HepG2 (cell line): ENCODE measurements around the gene RUNX3. TPM values are rescaled to one million over a fixed set of nuclear protein-coding genes. Genes with fewer than 3 reads are reported as not detected.

Experiments
- ATF7 ChIP-seq, 2 experiments: fragments of 450-650 bp in 1 of 2; sonication (generic) in 1 of 2; formaldehyde crosslinking in 1 of 2; IDR thresholded peaks; 2 replicates each; pipeline versions ENCODE4 v1.4.0 to v1.6.1; 2016 to 2020; ENCODE audit warnings: antibody characterized with exemption in 1 of 2, mild to moderate bottlenecking in 1 of 2, missing genetic modification reagents in 1 of 2
- IRF2 ChIP-seq: IDR thresholded peaks from 2 replicates; pipeline ENCODE4 v1.6.1; 2018; ENCODE audit warnings: missing genetic modification reagents, missing compliant biosample characterization
- SALL2 ChIP-seq: sonication (generic); formaldehyde crosslinking; IDR thresholded peaks from 2 replicates; pipeline ENCODE4 v1.8.1; 2023; ENCODE audit warnings: mild to moderate bottlenecking, missing genetic modification reagents, inconsistent platforms
- ZFP36 ChIP-seq: fragments of 150-350 bp; IDR thresholded peaks from 2 replicates; pipeline ENCODE4 v1.6.1; 2018; ENCODE audit warnings: borderline replicate concordance, low read length, low read depth; ENCODE audit not compliant: partially characterized antibody
- polyA plus RNA-seq, 8 experiments: library from polyadenylated mRNA; depleted of rRNA in 3 of 8; stranded (reverse) in 7 of 8; unstranded in 1 of 8; fragments of >200 nt; fragmentation: Illumina TruSeq in 4 of 8; extraction: Trizol in 4 of 8; gene quantifications; 2 replicates each; pipeline versions ENCODE4 v1.2.1 to v1.2.3, GENCODE V29; 2011 to 2016; ENCODE audit warnings: low read depth in 4 of 8, missing spikeins in 1 of 8, mixed read lengths in 1 of 8; ENCODE audit not compliant: insufficient read depth in 1 of 8
- total RNA-seq, 5 experiments: library from RNA; depleted of rRNA; stranded (reverse); fragments of >200 nt; fragmentation: Illumina TruSeq; extraction: Trizol; gene quantifications; 2 replicates each; pipeline ENCODE4 v1.2.3, GENCODE V29; 2016; ENCODE audit warnings: low read depth in 1 of 5
- TF ChIP-seq, protein P1 (sequence below), 2 experiments: fragments of 450-650 bp in 1 of 2; sonication (generic) in 1 of 2; formaldehyde crosslinking in 1 of 2; IDR thresholded peaks; 2 replicates each; pipeline versions ENCODE4 v1.6.1 to v1.8.0; 2016 to 2022; ENCODE audit warnings: antibody characterized with exemption in 1 of 2, mild to moderate bottlenecking in 1 of 2, missing genetic modification reagents in 1 of 2
- TF ChIP-seq, protein P2 (sequence below): sonication (generic); formaldehyde crosslinking; IDR thresholded peaks from 2 replicates; pipeline ENCODE4; 2020; ENCODE audit warnings: missing genetic modification reagents, mild to moderate bottlenecking, borderline replicate concordance
- TF ChIP-seq, protein P3 (sequence below): sonication (generic); formaldehyde crosslinking; IDR thresholded peaks from 2 replicates; pipeline ENCODE4 v1.9.0; 2021; ENCODE audit warnings: missing genetic modification reagents, borderline replicate concordance
- TF ChIP-seq, protein P4 (sequence below): sonication (generic); formaldehyde crosslinking; conservative IDR thresholded peaks from 2 replicates; pipeline ENCODE4 v1.8.0; 2022; ENCODE audit warnings: low read depth, missing genetic modification reagents

Gene RUNX3
- total and polyA plus RNA-seq, 2 of the 13 experiments (the other 11 are each of a cell fraction or from before 2014, with no cell fraction given) = 0.04 to 0.22 TPM

DNA sequence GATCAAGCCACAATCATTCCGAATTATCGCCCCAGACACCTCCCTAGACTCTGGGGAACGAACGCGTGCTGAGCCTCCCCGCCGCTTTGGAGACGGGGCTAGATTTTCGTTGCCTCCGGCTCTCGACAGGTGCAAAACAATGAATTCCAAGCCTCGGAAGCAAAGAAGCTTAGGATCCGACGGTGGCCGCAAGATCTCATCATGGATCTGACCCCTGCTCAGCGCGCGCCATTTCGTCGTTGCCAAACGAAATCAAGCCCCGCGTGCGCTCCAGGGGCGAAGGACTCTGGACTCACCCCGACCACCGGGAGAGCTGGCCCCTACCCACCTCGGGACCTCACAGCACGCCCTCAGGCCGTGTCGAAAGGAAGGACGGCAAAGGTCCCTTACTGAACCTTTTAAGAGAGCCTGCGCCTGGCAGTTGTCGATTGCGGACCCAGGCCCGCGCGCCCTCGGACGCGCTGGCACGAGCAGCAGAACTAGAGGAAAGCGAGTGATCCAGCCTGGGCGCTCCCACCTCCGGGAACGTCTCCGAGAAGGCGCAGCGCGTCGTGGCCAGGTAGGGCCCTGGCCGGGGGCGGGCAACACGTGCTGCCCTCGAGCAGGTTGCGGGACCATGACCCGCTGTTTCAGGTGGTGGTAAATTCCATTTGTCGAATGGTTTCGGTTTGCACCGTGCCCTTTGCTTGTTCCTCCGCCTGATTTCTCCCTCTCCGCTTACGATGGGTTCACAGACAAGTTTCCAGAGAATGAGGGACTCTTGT, 1.6 kb upstream of the RUNX3 start (continued):
- TF ChIP-seq, protein P1, sequence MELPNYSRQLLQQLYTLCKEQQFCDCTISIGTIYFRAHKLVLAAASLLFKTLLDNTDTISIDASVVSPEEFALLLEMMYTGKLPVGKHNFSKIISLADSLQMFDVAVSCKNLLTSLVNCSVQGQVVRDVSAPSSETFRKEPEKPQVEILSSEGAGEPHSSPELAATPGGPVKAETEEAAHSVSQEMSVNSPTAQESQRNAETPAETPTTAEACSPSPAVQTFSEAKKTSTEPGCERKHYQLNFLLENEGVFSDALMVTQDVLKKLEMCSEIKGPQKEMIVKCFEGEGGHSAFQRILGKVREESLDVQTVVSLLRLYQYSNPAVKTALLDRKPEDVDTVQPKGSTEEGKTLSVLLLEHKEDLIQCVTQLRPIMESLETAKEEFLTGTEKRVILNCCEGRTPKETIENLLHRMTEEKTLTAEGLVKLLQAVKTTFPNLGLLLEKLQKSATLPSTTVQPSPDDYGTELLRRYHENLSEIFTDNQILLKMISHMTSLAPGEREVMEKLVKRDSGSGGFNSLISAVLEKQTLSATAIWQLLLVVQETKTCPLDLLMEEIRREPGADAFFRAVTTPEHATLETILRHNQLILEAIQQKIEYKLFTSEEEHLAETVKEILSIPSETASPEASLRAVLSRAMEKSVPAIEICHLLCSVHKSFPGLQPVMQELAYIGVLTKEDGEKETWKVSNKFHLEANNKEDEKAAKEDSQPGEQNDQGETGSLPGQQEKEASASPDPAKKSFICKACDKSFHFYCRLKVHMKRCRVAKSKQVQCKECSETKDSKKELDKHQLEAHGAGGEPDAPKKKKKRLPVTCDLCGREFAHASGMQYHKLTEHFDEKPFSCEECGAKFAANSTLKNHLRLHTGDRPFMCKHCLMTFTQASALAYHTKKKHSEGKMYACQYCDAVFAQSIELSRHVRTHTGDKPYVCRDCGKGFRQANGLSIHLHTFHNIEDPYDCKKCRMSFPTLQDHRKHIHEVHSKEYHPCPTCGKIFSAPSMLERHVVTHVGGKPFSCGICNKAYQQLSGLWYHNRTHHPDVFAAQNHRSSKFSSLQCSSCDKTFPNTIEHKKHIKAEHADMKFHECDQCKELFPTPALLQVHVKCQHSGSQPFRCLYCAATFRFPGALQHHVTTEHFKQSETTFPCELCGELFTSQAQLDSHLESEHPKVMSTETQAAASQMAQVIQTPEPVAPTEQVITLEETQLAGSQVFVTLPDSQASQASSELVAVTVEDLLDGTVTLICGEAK (IDR thresholded peaks at IDR 0.05) = no peak
- TF ChIP-seq, protein P1 (CRISPR knock-in tag; IDR thresholded peaks at IDR 0.05) = peak; percentile 38; the same call in 1 of the 2 replicates
- peak; percentile 13 for TF ChIP-seq ZFP36
- 0 out of 2 replicates have a peak, but pooled peaks have one; percentile 16 for TF ChIP-seq IRF2
- TF ChIP-seq, protein P2, sequence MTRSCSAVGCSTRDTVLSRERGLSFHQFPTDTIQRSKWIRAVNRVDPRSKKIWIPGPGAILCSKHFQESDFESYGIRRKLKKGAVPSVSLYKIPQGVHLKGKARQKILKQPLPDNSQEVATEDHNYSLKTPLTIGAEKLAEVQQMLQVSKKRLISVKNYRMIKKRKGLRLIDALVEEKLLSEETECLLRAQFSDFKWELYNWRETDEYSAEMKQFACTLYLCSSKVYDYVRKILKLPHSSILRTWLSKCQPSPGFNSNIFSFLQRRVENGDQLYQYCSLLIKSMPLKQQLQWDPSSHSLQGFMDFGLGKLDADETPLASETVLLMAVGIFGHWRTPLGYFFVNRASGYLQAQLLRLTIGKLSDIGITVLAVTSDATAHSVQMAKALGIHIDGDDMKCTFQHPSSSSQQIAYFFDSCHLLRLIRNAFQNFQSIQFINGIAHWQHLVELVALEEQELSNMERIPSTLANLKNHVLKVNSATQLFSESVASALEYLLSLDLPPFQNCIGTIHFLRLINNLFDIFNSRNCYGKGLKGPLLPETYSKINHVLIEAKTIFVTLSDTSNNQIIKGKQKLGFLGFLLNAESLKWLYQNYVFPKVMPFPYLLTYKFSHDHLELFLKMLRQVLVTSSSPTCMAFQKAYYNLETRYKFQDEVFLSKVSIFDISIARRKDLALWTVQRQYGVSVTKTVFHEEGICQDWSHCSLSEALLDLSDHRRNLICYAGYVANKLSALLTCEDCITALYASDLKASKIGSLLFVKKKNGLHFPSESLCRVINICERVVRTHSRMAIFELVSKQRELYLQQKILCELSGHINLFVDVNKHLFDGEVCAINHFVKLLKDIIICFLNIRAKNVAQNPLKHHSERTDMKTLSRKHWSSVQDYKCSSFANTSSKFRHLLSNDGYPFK (CRISPR knock-in tag) = no peak
- no peak for TF ChIP-seq ATF7 (IDR thresholded peaks at IDR 0.05)
- no peak for TF ChIP-seq ATF7 (CRISPR knock-in tag; IDR thresholded peaks at IDR 0.05)
- no peak for TF ChIP-seq SALL2 (CRISPR knock-in tag)
- TF ChIP-seq, protein P3, sequence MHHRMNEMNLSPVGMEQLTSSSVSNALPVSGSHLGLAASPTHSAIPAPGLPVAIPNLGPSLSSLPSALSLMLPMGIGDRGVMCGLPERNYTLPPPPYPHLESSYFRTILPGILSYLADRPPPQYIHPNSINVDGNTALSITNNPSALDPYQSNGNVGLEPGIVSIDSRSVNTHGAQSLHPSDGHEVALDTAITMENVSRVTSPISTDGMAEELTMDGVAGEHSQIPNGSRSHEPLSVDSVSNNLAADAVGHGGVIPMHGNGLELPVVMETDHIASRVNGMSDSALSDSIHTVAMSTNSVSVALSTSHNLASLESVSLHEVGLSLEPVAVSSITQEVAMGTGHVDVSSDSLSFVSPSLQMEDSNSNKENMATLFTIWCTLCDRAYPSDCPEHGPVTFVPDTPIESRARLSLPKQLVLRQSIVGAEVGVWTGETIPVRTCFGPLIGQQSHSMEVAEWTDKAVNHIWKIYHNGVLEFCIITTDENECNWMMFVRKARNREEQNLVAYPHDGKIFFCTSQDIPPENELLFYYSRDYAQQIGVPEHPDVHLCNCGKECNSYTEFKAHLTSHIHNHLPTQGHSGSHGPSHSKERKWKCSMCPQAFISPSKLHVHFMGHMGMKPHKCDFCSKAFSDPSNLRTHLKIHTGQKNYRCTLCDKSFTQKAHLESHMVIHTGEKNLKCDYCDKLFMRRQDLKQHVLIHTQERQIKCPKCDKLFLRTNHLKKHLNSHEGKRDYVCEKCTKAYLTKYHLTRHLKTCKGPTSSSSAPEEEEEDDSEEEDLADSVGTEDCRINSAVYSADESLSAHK (CRISPR knock-in tag) = no peak
- TF ChIP-seq, protein P4, sequence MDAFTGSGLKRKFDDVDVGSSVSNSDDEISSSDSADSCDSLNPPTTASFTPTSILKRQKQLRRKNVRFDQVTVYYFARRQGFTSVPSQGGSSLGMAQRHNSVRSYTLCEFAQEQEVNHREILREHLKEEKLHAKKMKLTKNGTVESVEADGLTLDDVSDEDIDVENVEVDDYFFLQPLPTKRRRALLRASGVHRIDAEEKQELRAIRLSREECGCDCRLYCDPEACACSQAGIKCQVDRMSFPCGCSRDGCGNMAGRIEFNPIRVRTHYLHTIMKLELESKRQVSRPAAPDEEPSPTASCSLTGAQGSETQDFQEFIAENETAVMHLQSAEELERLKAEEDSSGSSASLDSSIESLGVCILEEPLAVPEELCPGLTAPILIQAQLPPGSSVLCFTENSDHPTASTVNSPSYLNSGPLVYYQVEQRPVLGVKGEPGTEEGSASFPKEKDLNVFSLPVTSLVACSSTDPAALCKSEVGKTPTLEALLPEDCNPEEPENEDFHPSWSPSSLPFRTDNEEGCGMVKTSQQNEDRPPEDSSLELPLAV (CRISPR knock-in tag) = no peak
